B cell (primary cell): Measurements from ENCODE around the gene DIP2A. TPM values are rescaled to one million over a fixed set of nuclear protein-coding genes. Genes with fewer than 3 reads are reported as not detected.

Source experiments
- ATAC-seq: fragments of 200-7000 bp; cut with Tn5 transposase; one replicate; pipeline ENCODE4 v1.10.0; 2021; ENCODE audit warnings: low read depth, mild to moderate bottlenecking, moderate number of reproducible peaks, moderate library complexity
- CTCF ChIA-PET: fragments of 350-600 bp; sonication (Branson Sonifier 250); formaldehyde crosslinking; loops from one replicate; lab custom pipeline; 2021; ENCODE audit warnings: antibody characterized with exemption, inconsistent platforms; lab: Charles Lee
- POLR2A ChIA-PET: fragments of 350-600 bp; sonication (Branson Sonifier 250); formaldehyde crosslinking; loops from one replicate; lab custom pipeline; 2021; ENCODE audit warnings: antibody characterized with exemption; lab: Charles Lee
- DNase-seq: peaks from one replicate; pipeline ENCODE4 v3.0.0; 2013
- H2AFZ ChIP-seq: 2 replicates; pipeline ENCODE4 v1.6.1; 2012; ENCODE audit warnings: mild to moderate bottlenecking, low read depth, low read length; ENCODE audit not compliant: insufficient read depth, poor library complexity, severe bottlenecking
- H3K27ac ChIP-seq, 2 donors: 1 replicate in 1 of 2; 2 replicates in 1 of 2; pipeline ENCODE4 v1.5.1; 2012 to 2013; ENCODE audit warnings: low read length in 2 of 2, mild to moderate bottlenecking in 2 of 2, moderate library complexity in 1 of 2
- H3K27me3 ChIP-seq, 4 experiments: fragments of 200-600 bp in 1 of 4; sonication (generic) in 1 of 4; replicated peaks in 1 of 4; 1 replicate in 2 of 4; 2 replicates in 2 of 4; pipeline versions ENCODE4 v1.6.1 to v1.7.0; 2013 to 2016; ENCODE audit warnings: low read length in 3 of 4, mild to moderate bottlenecking in 2 of 4, mixed read lengths in 1 of 4, moderate library complexity in 1 of 4; ENCODE audit not compliant: insufficient read depth in 4 of 4, control insufficient read depth in 3 of 4; ENCODE audit errors: control extremely low read depth in 1 of 4
- H3K36me3 ChIP-seq, 2 experiments: replicated peaks in 1 of 2; 1 replicate in 1 of 2; 2 replicates in 1 of 2; pipeline versions ENCODE4 v1.6.1 to v1.7.1; 2013; ENCODE audit warnings: low read length in 1 of 2; ENCODE audit not compliant: insufficient read depth in 2 of 2, control insufficient read depth in 1 of 2; ENCODE audit errors: control extremely low read depth in 1 of 2, extremely low read depth in 1 of 2
- H3K4me1 ChIP-seq, 2 donors: fragments of 200-600 bp in 1 of 2; sonication (generic) in 1 of 2; 1 replicate in 1 of 2; 2 replicates in 1 of 2; pipeline versions ENCODE4 v1.5.1 to v1.6.1; 2013 to 2017; ENCODE audit warnings: low read length in 2 of 2; ENCODE audit not compliant: control insufficient read depth in 2 of 2, insufficient read depth in 2 of 2
- H3K4me2 ChIP-seq: replicated peaks from 2 replicates; pipeline ENCODE3; 2012; ENCODE audit warnings: mild to moderate bottlenecking, low read depth, low read length; ENCODE audit not compliant: poor library complexity, severe bottlenecking
- H3K4me3 ChIP-seq, 5 experiments: fragments of 200-600 bp in 1 of 5; sonication (generic) in 1 of 5; 1 replicate in 3 of 5; 2 replicates in 2 of 5; pipeline versions ENCODE4 v1.5.1 to v1.7.0; 2011 to 2016; ENCODE audit warnings: low read length in 4 of 5, mild to moderate bottlenecking in 4 of 5, low read depth in 2 of 5, control low read depth in 1 of 5, moderate library complexity in 1 of 5; ENCODE audit not compliant: insufficient read depth in 1 of 5; ENCODE audit errors: control extremely low read depth in 1 of 5, extremely low read depth in 1 of 5
- H3K79me2 ChIP-seq: fragments of 200-600 bp; sonication (generic); one replicate; pipeline ENCODE4 v1.6.0; 2016; ENCODE audit warnings: low read length; ENCODE audit not compliant: control insufficient read depth, insufficient read depth
- H3K9ac ChIP-seq: fragments of 200-600 bp; sonication (generic); 2 replicates; pipeline ENCODE4 v1.6.1; 2017; ENCODE audit warnings: mild to moderate bottlenecking, low read length, moderate library complexity
- H3K9me3 ChIP-seq, 3 donors: one replicate each; pipeline versions ENCODE4 v1.6.1 to v1.7.1; 2013; ENCODE audit warnings: low read length in 2 of 3; ENCODE audit not compliant: control insufficient read depth in 2 of 3, insufficient read depth in 1 of 3; ENCODE audit errors: control extremely low read depth in 1 of 3
- H4K20me1 ChIP-seq: 2 replicates; pipeline ENCODE4 v1.6.0; 2012; ENCODE audit warnings: mild to moderate bottlenecking, low read length; ENCODE audit not compliant: insufficient read depth, control insufficient read depth, poor library complexity, severe bottlenecking
- H3K27ac Mint-ChIP-seq: one replicate; pipeline ENCODE4 v1.8.0; 2021; ENCODE audit warnings: mixed read lengths
- H3K27me3 Mint-ChIP-seq: one replicate; pipeline ENCODE4 v1.8.0; 2021; ENCODE audit warnings: mixed read lengths
- H3K4me1 Mint-ChIP-seq: one replicate; pipeline ENCODE4 v1.8.0; 2021; ENCODE audit warnings: mixed read lengths
- H3K4me3 Mint-ChIP-seq: one replicate; pipeline ENCODE4 v1.8.0; 2021; ENCODE audit warnings: mixed read lengths
- H3K9me3 Mint-ChIP-seq: one replicate; pipeline ENCODE4 v1.8.0; 2022; ENCODE audit warnings: mixed read lengths; ENCODE audit not compliant: insufficient read depth
- EZH2 ChIP-seq: IDR thresholded peaks from 2 replicates; pipeline ENCODE4 v1.6.1; 2012; ENCODE audit warnings: borderline replicate concordance, low read depth, mild to moderate bottlenecking, moderate library complexity, low read length; ENCODE audit not compliant: insufficient read depth, poor library complexity, severe bottlenecking
- WGBS: methylation state at CpG from one replicate; pipeline ENCODE4 v1.1.5; 2013; ENCODE audit warnings: missing lambda C conversion rate; ENCODE audit not compliant: insufficient coverage; 5-methylcytosine and 5-hydroxymethylcytosine counted together
- intact Hi-C: fragments of 100-400 bp; cut with micrococcal nuclease; formaldehyde crosslinking; loops from one replicate; pipeline ENCODE4 v1.10.0; 2022
- polyA plus RNA-seq: library from polyadenylated mRNA; depleted of rRNA; stranded (reverse); fragments of >200 nt; gene quantifications from 2 replicates; pipeline ENCODE4 v1.2.3, GENCODE V29; 2012
- total RNA-seq, 2 donors: library from RNA; stranded (reverse); fragments of 120-200 nt in 1 of 2; gene quantifications; 1 replicate in 1 of 2; 2 replicates in 1 of 2; pipeline versions ENCODE4 v1.2.3 to v1.2.4, GENCODE V29; 2013 to 2022
- TF ChIP-seq, protein P1 (sequence below): fragments of 200-600 bp; IDR thresholded peaks from one replicate; pipeline ENCODE4 v1.8.0; 2022; ENCODE audit warnings: antibody characterized with exemption, mild to moderate bottlenecking

The DIP2A gene
- total and polyA plus RNA-seq, 2 donors (not counting 1 experiment from before 2014, with no cell fraction given) = 40.4 to 59.0 TPM

DNA sequence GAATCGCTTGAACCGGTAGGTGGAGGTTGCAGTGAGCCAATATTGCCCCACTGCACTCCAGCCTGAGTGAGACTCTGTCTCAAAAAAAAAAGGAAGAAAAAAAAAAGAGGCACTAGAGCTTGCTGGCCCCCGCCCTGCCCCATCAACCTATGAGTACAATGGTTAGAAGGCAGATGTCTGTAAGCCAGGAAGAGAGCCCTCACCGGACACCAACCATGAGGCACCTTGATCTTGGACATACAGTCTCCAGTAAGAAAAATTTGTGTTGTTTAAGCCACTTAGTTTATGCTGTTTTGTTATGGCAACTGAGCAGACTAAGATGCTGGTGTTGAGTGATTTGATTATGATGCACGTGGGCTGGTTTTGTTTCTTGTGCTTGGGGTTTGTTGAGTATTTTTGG is 34.2 kb downstream of the DIP2A start:
- Histone ChIP-seq H3K27me3 (no peaks in the 10 kb centered on the region), H3K4me1 (no peaks in the 10 kb centered on the region), H3K27ac (no peak overlapping the region), H3K79me2 (no peaks in the 10 kb centered on the region), H4K20me1 (no peaks in the 10 kb centered on the region), H2AFZ (no peak overlapping the region), H3K9me3 (peaks cover 0 to 6% (median 0%) of the 10 kb centered on the region in 3 donors), H3K9ac (no peak overlapping the region), H3K4me3 (no peak overlapping the region), H3K4me2 (no peak overlapping the region), H3K36me3 (peaks cover 1 to 40% of the 10 kb centered on the region in 2 experiments)
- Mint-ChIP-seq H3K4me1 (no peaks in the 10 kb centered on the region), H3K27me3 (no peaks in the 10 kb centered on the region), H3K4me3 (no peak overlapping the region), H3K27ac (no peak overlapping the region), H3K9me3 (no peaks in the 10 kb centered on the region)
- DNase-seq (no peak), ATAC-seq (no peak)
- WGBS = 100% methylated on average over 2 of the region's 5 CpGs
- no peak for TF ChIP-seq EZH2
- TF ChIP-seq, protein P1, sequence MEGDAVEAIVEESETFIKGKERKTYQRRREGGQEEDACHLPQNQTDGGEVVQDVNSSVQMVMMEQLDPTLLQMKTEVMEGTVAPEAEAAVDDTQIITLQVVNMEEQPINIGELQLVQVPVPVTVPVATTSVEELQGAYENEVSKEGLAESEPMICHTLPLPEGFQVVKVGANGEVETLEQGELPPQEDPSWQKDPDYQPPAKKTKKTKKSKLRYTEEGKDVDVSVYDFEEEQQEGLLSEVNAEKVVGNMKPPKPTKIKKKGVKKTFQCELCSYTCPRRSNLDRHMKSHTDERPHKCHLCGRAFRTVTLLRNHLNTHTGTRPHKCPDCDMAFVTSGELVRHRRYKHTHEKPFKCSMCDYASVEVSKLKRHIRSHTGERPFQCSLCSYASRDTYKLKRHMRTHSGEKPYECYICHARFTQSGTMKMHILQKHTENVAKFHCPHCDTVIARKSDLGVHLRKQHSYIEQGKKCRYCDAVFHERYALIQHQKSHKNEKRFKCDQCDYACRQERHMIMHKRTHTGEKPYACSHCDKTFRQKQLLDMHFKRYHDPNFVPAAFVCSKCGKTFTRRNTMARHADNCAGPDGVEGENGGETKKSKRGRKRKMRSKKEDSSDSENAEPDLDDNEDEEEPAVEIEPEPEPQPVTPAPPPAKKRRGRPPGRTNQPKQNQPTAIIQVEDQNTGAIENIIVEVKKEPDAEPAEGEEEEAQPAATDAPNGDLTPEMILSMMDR = no peak
- intact Hi-C loops = no loop called here
- POLR2A ChIA-PET = no interaction called here
- CTCF ChIA-PET = no interaction called here

DNA sequence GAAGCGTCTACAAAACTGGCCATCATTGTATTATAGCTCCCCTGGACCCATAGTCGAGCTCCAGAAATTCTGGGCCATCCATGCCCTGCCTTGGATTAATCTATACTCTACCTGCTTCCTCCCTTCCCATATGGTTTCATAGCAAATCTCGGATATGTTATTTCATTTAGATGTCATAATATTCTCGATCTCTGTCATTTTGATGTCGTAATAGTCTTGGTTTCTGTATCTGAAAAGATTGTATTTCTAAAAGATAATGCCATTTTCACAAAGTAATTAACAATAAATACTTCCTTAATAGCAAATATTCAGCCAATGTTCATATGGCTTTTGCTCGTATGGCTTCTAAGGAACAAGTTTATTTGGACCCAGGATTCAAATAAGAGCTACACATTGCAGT is 35.1 kb downstream of the DIP2A start:
- Histone ChIP-seq H3K9me3 (peaks cover 0 to 6% (median 0%) of the 10 kb centered on the region in 3 donors), H3K9ac (no peak overlapping the region), H3K27ac (no peak overlapping the region), H3K79me2 (no peaks in the 10 kb centered on the region), H2AFZ (no peak overlapping the region), H3K36me3 (peaks cover 1 to 48% of the 10 kb centered on the region in 2 experiments), H3K4me3 (no peak overlapping the region), H3K4me2 (no peak overlapping the region), H4K20me1 (no peaks in the 10 kb centered on the region), H3K27me3 (no peaks in the 10 kb centered on the region), H3K4me1 (no peaks in the 10 kb centered on the region)
- POLR2A ChIA-PET = no interaction called here
- TF ChIP-seq EZH2 = no peak
- TF ChIP-seq, protein P1 = no peak
- ATAC-seq (no peak), DNase-seq (no peak)
- 100% methylated on average over 1 of the region's 6 CpGs for WGBS
- Mint-ChIP-seq H3K27ac (no peak overlapping the region), H3K27me3 (no peaks in the 10 kb centered on the region), H3K9me3 (no peaks in the 10 kb centered on the region), H3K4me1 (no peaks in the 10 kb centered on the region), H3K4me3 (no peak overlapping the region)
- intact Hi-C loops = no loop called here
- CTCF ChIA-PET = no interaction called here
